Heart left ventricle (tissue), 13 donors: Measurements from ENCODE around the gene SPTBN1.

Experiments
- POLR2A ChIP-seq, 2 donors: fragments of 450-650 bp; IDR thresholded peaks; one replicate each; pipeline ENCODE4 v1.6.1; 2017; ENCODE audit warnings: antibody characterized with exemption in 2 of 2, mild to moderate bottlenecking in 2 of 2, moderate library complexity in 2 of 2
- TF ChIP-seq, protein P1 (sequence below), 12 donors: fragments of 200-600 bp; sonication (generic) in 4 of 12; IDR thresholded peaks; one replicate each; pipeline versions ENCODE4 v1.5.0 to v1.8.0; 2018 to 2022; ENCODE audit warnings: antibody characterized with exemption in 12 of 12, mild to moderate bottlenecking in 5 of 12
- donor health status: ischemic (EF 13 %, LVEDD 7.1; RV severe dilation, severe dysfunction).
- donor health status: DM: no; HTN: yes; CAD: no.
- donor health status: DM: no; HTN: no; CAD: no.
- donor health status: ischemic (EF 25% LVEDD 6.9; RV normal size, moderate dysfunction).
- donor health status: ischemic (EF 25% LVEDD 5.7; RV mildly dilated, moderate dysfunction).
- donor health status: ischemic (EF 35%, LVEDD 5.7; RV mildly dilated, moderate dysfunction).
- donor health status: nonischemic (EF 11% LVEDD 7.7; RV severe dilation, severe dysfunction).
- donor health status: DM: yes; HTN: yes; CAD: no.
- donor health status: PGD.
- donor health status: ischemic (EF 29% LVEDD 5.4; RV normal size, mild dysfunction).
- donor health status: nonischemic (EF 23%, LVEDD 6.1; RV moderate dilation, normal function).

DNA sequence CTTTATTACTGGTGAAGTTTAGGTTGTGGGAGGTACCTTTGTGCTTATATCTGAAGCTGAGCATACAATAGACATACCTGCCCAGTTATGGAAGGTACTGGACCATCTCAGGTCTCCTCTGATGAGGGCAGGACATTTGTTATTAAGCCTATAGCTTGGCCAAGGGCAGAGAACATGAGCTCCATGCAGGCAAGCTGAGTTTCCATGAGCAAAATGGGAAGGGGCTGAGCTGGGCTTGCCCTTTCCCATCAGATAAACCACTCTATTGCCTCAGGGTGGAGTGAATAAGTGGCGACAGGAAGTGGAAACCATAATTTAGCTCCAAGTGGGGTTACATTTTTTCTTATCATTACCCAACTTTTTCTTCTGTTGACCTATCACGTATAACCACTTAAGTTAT is 227.5 kb downstream of the SPTBN1 start:
- TF ChIP-seq, protein P1, sequence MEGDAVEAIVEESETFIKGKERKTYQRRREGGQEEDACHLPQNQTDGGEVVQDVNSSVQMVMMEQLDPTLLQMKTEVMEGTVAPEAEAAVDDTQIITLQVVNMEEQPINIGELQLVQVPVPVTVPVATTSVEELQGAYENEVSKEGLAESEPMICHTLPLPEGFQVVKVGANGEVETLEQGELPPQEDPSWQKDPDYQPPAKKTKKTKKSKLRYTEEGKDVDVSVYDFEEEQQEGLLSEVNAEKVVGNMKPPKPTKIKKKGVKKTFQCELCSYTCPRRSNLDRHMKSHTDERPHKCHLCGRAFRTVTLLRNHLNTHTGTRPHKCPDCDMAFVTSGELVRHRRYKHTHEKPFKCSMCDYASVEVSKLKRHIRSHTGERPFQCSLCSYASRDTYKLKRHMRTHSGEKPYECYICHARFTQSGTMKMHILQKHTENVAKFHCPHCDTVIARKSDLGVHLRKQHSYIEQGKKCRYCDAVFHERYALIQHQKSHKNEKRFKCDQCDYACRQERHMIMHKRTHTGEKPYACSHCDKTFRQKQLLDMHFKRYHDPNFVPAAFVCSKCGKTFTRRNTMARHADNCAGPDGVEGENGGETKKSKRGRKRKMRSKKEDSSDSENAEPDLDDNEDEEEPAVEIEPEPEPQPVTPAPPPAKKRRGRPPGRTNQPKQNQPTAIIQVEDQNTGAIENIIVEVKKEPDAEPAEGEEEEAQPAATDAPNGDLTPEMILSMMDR (IDR thresholded peaks at IDR 0.05): no peak
- TF ChIP-seq POLR2A (IDR thresholded peaks at IDR 0.05): no peak
